Chondrocyte (in vitro differentiated cells): ENCODE data around the gene APOO. TPM values are rescaled to one million over a fixed set of nuclear protein-coding genes. Genes with fewer than 3 reads are reported as not detected.

Experiments used
- DNase-seq: peaks from one replicate; pipeline ENCODE4 v3.0.0; 2021; ENCODE audit warnings: mixed read lengths, low spot score
- H3K27ac Mint-ChIP-seq: one replicate; pipeline ENCODE4 v1.8.0; 2021; ENCODE audit warnings: mild to moderate bottlenecking, moderate library complexity, mixed read lengths; ENCODE audit not compliant: unreplicated experiment
- H3K27me3 Mint-ChIP-seq: 2 replicates; pipeline ENCODE4 v1.8.0; 2021; ENCODE audit warnings: low read depth, mixed read lengths
- H3K36me3 Mint-ChIP-seq: 2 replicates; pipeline ENCODE4 v1.8.0; 2021; ENCODE audit warnings: low read depth, mixed read lengths
- H3K4me1 Mint-ChIP-seq: 2 replicates; pipeline ENCODE4 v1.8.0; 2021; ENCODE audit warnings: low read depth, mild to moderate bottlenecking, mixed read lengths
- H3K4me3 Mint-ChIP-seq: one replicate; pipeline ENCODE4 v1.8.0; 2021; ENCODE audit warnings: mild to moderate bottlenecking, moderate library complexity, mixed read lengths; ENCODE audit not compliant: unreplicated experiment
- H3K9me3 Mint-ChIP-seq: 2 replicates; pipeline ENCODE4 v1.8.0; 2021; ENCODE audit warnings: low read depth, mixed read lengths
- CTCF ChIP-seq: fragments of 200-600 bp; sonication (generic); IDR thresholded peaks from 2 replicates; pipeline ENCODE4 v1.5.0; 2021; ENCODE audit warnings: antibody characterized with exemption, mild to moderate bottlenecking, moderate library complexity
- total RNA-seq: library from RNA; stranded (reverse); gene quantifications from 3 replicates; pipeline ENCODE4 v1.2.1, GENCODE V29; 2021

Gene APOO
- total RNA-seq, 1 donor from 2014 or later: 29.1 TPM

- peak overlapping the region; percentile 41 for H3K27ac Mint-ChIP-seq
- no peaks in the 10 kb centered on the region for H3K27me3 Mint-ChIP-seq
- no peak for DNase-seq
- peaks cover 45% of the 10 kb centered on the region for H3K4me1 Mint-ChIP-seq
- no peaks in the 10 kb centered on the region for H3K9me3 Mint-ChIP-seq
- TF ChIP-seq CTCF: no peak
- H3K4me3 Mint-ChIP-seq: no peak overlapping the region
- H3K36me3 Mint-ChIP-seq: no peaks in the 10 kb centered on the region
Measured at GRCh38 chrX:23805389-23805788, 102.3 kb downstream of the APOO start.

DNA sequence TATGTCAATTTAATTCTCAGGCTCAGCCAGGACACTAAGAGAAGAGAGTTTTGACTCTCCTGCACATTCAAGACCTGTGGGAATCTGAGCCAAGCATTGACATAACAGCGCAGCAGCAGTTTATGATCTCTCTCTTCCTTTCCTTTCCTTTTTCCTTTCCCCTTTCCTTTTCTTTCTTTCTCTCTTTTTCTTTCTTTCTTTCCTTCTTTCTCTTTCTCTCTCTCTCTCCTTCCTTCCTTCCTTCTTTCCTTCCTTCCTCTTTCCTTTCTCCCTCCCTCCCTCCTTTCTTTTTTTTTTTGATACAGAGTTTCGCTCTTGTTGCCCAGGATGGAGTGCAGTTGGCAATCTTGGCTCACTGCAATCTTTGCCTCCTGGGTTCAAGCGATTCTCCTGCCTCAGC is 103.2 kb downstream of the APOO start:
- peaks cover 50% of the 10 kb centered on the region for H3K4me1 Mint-ChIP-seq
- peak overlapping the region; percentile 2 for H3K4me3 Mint-ChIP-seq
- no peaks in the 10 kb centered on the region for H3K27me3 Mint-ChIP-seq
- no peak for TF ChIP-seq CTCF
- no peaks in the 10 kb centered on the region for H3K9me3 Mint-ChIP-seq
- no peak for DNase-seq
- H3K27ac Mint-ChIP-seq: peak overlapping the region; percentile 97
- no peaks in the 10 kb centered on the region for H3K36me3 Mint-ChIP-seq

GRCh38 chrX:23803931-23804381 is 103.8 kb downstream of the APOO start:
- TF ChIP-seq CTCF: no peak
- no peak overlapping the region for H3K4me3 Mint-ChIP-seq
- H3K36me3 Mint-ChIP-seq: no peaks in the 10 kb centered on the region
- no peaks in the 10 kb centered on the region for H3K27me3 Mint-ChIP-seq
- peaks cover 55% of the 10 kb centered on the region for H3K4me1 Mint-ChIP-seq
- peak overlapping the region; percentile 97 for H3K27ac Mint-ChIP-seq
- no peak for DNase-seq
- H3K9me3 Mint-ChIP-seq: no peaks in the 10 kb centered on the region

- no peaks in the 10 kb centered on the region for H3K36me3 Mint-ChIP-seq
- peak overlapping the region; percentile 28 for H3K27ac Mint-ChIP-seq
Measured at GRCh38 chrX:23802431-23802830, 105.3 kb downstream of the APOO start.

GRCh38 chrX:23799469-23800065 is 108.2 kb downstream of the APOO start:
- H3K4me3 Mint-ChIP-seq: no peak overlapping the region
- DNase-seq: no peak
- no peaks in the 10 kb centered on the region for H3K27me3 Mint-ChIP-seq
- H3K27ac Mint-ChIP-seq: peak overlapping the region; percentile 94
- H3K9me3 Mint-ChIP-seq: no peaks in the 10 kb centered on the region
- H3K4me1 Mint-ChIP-seq: peaks cover 71% of the 10 kb centered on the region
- no peak for TF ChIP-seq CTCF
- no peaks in the 10 kb centered on the region for H3K36me3 Mint-ChIP-seq

More at GRCh38 chrX:23802431-23802830, 105.3 kb downstream of the APOO start:
- Mint-ChIP-seq H3K4me3 (no peak overlapping the region), H3K4me1 (peaks cover 60% of the 10 kb centered on the region), H3K9me3 (no peaks in the 10 kb centered on the region), H3K27me3 (no peaks in the 10 kb centered on the region)
- no peak for TF ChIP-seq CTCF
- DNase-seq: no peak
